SK-N-SH (cell line): ENCODE results near the gene SLC7A7. TPM values are rescaled to one million over a fixed set of nuclear protein-coding genes. Genes with fewer than 3 reads are reported as not detected.

Experiments
- CTCF ChIA-PET: fragments of 300-600, 350-600 bp; formaldehyde crosslinking; extraction: SDS; loops from one replicate; lab custom pipeline; 2021; lab: Yijun Ruan, JAX
- POLR2A ChIA-PET: fragments of 350-600 bp; sonication (Branson Sonifier 250); formaldehyde crosslinking; extraction: SDS; loops from one replicate; lab custom pipeline; 2020; ENCODE audit warnings: antibody characterized with exemption, inconsistent platforms; lab: Yijun Ruan, JAX
- DNase-seq: peaks from one replicate; pipeline ENCODE4 v3.0.0; 2012
- H2AFZ ChIP-seq: fragments of 200-600 bp; sonication (generic); 2 replicates; pipeline ENCODE4 v1.8.1; 2016; ENCODE audit warnings: antibody characterized with exemption, mild to moderate bottlenecking, low read depth
- H3F3A ChIP-seq: fragments of 200-600 bp; sonication (generic); replicated peaks from 2 replicates; pipeline ENCODE3; 2016; ENCODE audit warnings: antibody characterized with exemption, mild to moderate bottlenecking; ENCODE audit not compliant: insufficient read depth
- H3K27ac ChIP-seq, 2 experiments: fragments of 200-500 bp in 1 of 2; fragments of 200-600 bp in 1 of 2; sonication (Bioruptor generic) in 1 of 2; sonication (generic), shearing (Covaris generic) in 1 of 2; 2 replicates each; pipeline versions ENCODE4 v1.5.1 to v1.6.1; 2014 to 2016; ENCODE audit warnings: low read depth in 2 of 2, inconsistent platforms in 1 of 2, low read length in 1 of 2, mild to moderate bottlenecking in 1 of 2, mixed read lengths in 1 of 2
- H3K27me3 ChIP-seq: fragments of 200-600 bp; sonication (generic), shearing (Covaris generic); 2 replicates; pipeline ENCODE4 v1.6.1; 2016; ENCODE audit warnings: mixed run types; ENCODE audit not compliant: insufficient read depth
- H3K36me3 ChIP-seq, 2 experiments: fragments of 200-500 bp in 1 of 2; fragments of 200-600 bp in 1 of 2; sonication (Bioruptor generic) in 1 of 2; sonication (generic) in 1 of 2; replicated peaks in 1 of 2; 2 replicates each; pipeline versions ENCODE3 to v1.5.1; 2014 to 2016; ENCODE audit warnings: low read length in 1 of 2, mild to moderate bottlenecking in 1 of 2; ENCODE audit not compliant: insufficient read depth in 2 of 2, control insufficient read depth in 1 of 2
- H3K4me1 ChIP-seq, 2 experiments: fragments of 200-500 bp in 1 of 2; fragments of 200-600 bp in 1 of 2; sonication (Bioruptor generic) in 1 of 2; sonication (generic), shearing (Covaris generic) in 1 of 2; 2 replicates each; pipeline versions ENCODE4 v1.5.1 to v1.6.1; 2014 to 2016; ENCODE audit warnings: low read depth in 1 of 2, low read length in 1 of 2, mixed run types in 1 of 2; ENCODE audit not compliant: insufficient read depth in 2 of 2, control insufficient read depth in 1 of 2
- H3K4me2 ChIP-seq: fragments of 200-600 bp; sonication (generic), shearing (Covaris generic); 2 replicates; pipeline ENCODE4 v1.6.1; 2017; ENCODE audit warnings: mixed run types
- H3K4me3 ChIP-seq, 2 experiments: fragments of 200-500 bp in 1 of 2; fragments of 200-600 bp in 1 of 2; sonication (Bioruptor generic) in 1 of 2; sonication (generic), shearing (Covaris generic) in 1 of 2; 2 replicates each; pipeline versions ENCODE4 v1.5.1 to v1.8.1; 2014 to 2016; ENCODE audit warnings: low read depth in 2 of 2, inconsistent platforms in 1 of 2, low read length in 1 of 2, mild to moderate bottlenecking in 1 of 2, mixed read lengths in 1 of 2, moderate library complexity in 1 of 2
- H3K79me2 ChIP-seq: fragments of 200-600 bp; sonication (generic); 2 replicates; pipeline ENCODE4 v1.8.1; 2017; ENCODE audit warnings: mild to moderate bottlenecking; ENCODE audit not compliant: insufficient read depth
- H3K9ac ChIP-seq: fragments of 200-600 bp; sonication (generic); 2 replicates; pipeline ENCODE4 v1.6.1; 2017; ENCODE audit warnings: mixed run types
- H3K9me2 ChIP-seq: fragments of 200-600 bp; sonication (generic); 2 replicates; pipeline ENCODE4 v1.6.1; 2017; ENCODE audit warnings: mixed run types
- H3K9me3 ChIP-seq: fragments of 200-600 bp; sonication (generic); 2 replicates; pipeline ENCODE4 v1.6.1; 2017; ENCODE audit warnings: mixed run types, mild to moderate bottlenecking, moderate library complexity
- H4K20me1 ChIP-seq: fragments of 200-600 bp; sonication (generic); 2 replicates; pipeline ENCODE4 v1.6.1; 2017; ENCODE audit warnings: mild to moderate bottlenecking, mixed run types; ENCODE audit not compliant: insufficient read depth
- ELF1 ChIP-seq: IDR thresholded peaks from 2 replicates; pipeline ENCODE4 v1.4.0; 2012
- FOXM1 ChIP-seq: IDR thresholded peaks from 2 replicates; pipeline ENCODE4 v1.4.0; 2012; ENCODE audit warnings: low read depth, mild to moderate bottlenecking
- GABPA ChIP-seq: IDR thresholded peaks from 2 replicates; pipeline ENCODE4 v1.4.0; 2012; ENCODE audit warnings: low read depth, mild to moderate bottlenecking
- GATA2 ChIP-seq: sonication (generic); formaldehyde crosslinking; IDR thresholded peaks from 2 replicates; pipeline ENCODE4 v1.5.0; 2020; ENCODE audit warnings: mild to moderate bottlenecking, missing genetic modification reagents
- MEF2A ChIP-seq: IDR thresholded peaks from 2 replicates; pipeline ENCODE4 v1.4.0; 2012; ENCODE audit warnings: low read depth, borderline replicate concordance
- MXI1 ChIP-seq: IDR thresholded peaks from 2 replicates; pipeline ENCODE4 v1.6.1; 2012; ENCODE audit warnings: mild to moderate bottlenecking, low read depth, low read length, improper control_type of control experiment
- PBX3 ChIP-seq: IDR thresholded peaks from 2 replicates; pipeline ENCODE4; 2012
- RAD21 ChIP-seq: IDR thresholded peaks from 2 replicates; pipeline ENCODE4 v1.6.1; 2012; ENCODE audit warnings: mild to moderate bottlenecking, low read length
- REST ChIP-seq: IDR thresholded peaks from 2 replicates; pipeline ENCODE4 v1.6.1; 2012; ENCODE audit warnings: mild to moderate bottlenecking, low read depth, low read length, moderate library complexity
- SIN3A ChIP-seq: IDR thresholded peaks from 2 replicates; pipeline ENCODE4 v1.6.1; 2012; ENCODE audit warnings: low read depth, mild to moderate bottlenecking, low read length, moderate library complexity, borderline replicate concordance
- TCF12 ChIP-seq: IDR thresholded peaks from 2 replicates; pipeline ENCODE4 v1.4.0; 2012
- USF1 ChIP-seq: IDR thresholded peaks from 2 replicates; pipeline ENCODE4 v1.4.0; 2012; ENCODE audit warnings: low read depth, borderline replicate concordance
- USF2 ChIP-seq: fragments of 150-350 bp; IDR thresholded peaks from 2 replicates; pipeline ENCODE4 v1.6.1; 2017; ENCODE audit warnings: antibody characterized with exemption, low read length, low read depth, borderline replicate concordance
- WGBS: methylation state at CpG from one replicate; pipeline ENCODE4 v1.1.6; 2017; ENCODE audit warnings: low lambda C conversion rate; 5-methylcytosine and 5-hydroxymethylcytosine counted together
- polyA plus RNA-seq, 3 experiments: library from polyadenylated mRNA; depleted of rRNA; stranded (reverse); fragments of >200 nt; gene quantifications; 2 replicates each; pipeline ENCODE4 v1.2.3, GENCODE V29; 2012

Gene SLC7A7
- polyA plus RNA-seq, 1 of the 3 experiments (the other 2 are of a cell fraction): 0.30 TPM

GRCh38 chr14:22768947-22769346 lies 46.3 kb downstream of the SLC7A7 start:
- Histone ChIP-seq H3K36me3 (peaks cover 42 to 50% of the 10 kb centered on the region in 2 experiments), H4K20me1 (no peaks in the 10 kb centered on the region)
- 89% methylated on average over 4 of the region's 4 CpGs for WGBS

GRCh38 chr14:22767323-22767589 lies 48.0 kb downstream of the SLC7A7 start:
- Histone ChIP-seq H3K9me2 (no peaks in the 10 kb centered on the region), H3K9ac (peak overlapping the region; percentile 74), H4K20me1 (no peaks in the 10 kb centered on the region), H3K9me3 (no peaks in the 10 kb centered on the region), H3K27me3 (no peaks in the 10 kb centered on the region), H3K36me3 (peaks cover 35 to 38% of the 10 kb centered on the region in 2 experiments), H3F3A (no peaks in the 10 kb centered on the region), H3K79me2 (peaks cover 28% of the 10 kb centered on the region), H3K4me1 (peaks cover 6 to 10% of the 10 kb centered on the region in 2 experiments; a peak in 2 of 4 replicates), H3K4me3 (peak overlapping the region; percentile 85 to 93), H3K27ac (peak overlapping the region; percentile 53 to 70; a peak in 3 of 4 replicates), H3K4me2 (peak overlapping the region; percentile 81), H2AFZ (peak overlapping the region; percentile 96; the same call in 1 of the 2 replicates)
- POLR2A ChIA-PET: interaction anchor here (1.0 to 1.5 kb wide), 4 partner anchors 81 to 104 kb away, joined by 3 to 6 read pairs (median 4); partner anchors contain the start of gene LRP10
- no peak for DNase-seq
- no peak for TF ChIP-seq MEF2A
- TF ChIP-seq FOXM1: no peak
- no peak for TF ChIP-seq PBX3
- TF ChIP-seq REST: no peak
- TF ChIP-seq ELF1: no peak
- TF ChIP-seq GABPA: no peak
- TF ChIP-seq GATA2 (CRISPR knock-in tag): no peak
- TF ChIP-seq USF2: no peak
- no peak for TF ChIP-seq SIN3A
- TF ChIP-seq MXI1: no peak
- no peak for TF ChIP-seq TCF12
- no peak for TF ChIP-seq USF1
- TF ChIP-seq RAD21: no peak
- 2% methylated on average over 6 of the region's 6 CpGs for WGBS
- CTCF ChIA-PET: interaction anchor here (1.1 to 3.2 kb wide), 6 partner anchors 18 to 211 kb away, joined by 3 to 16 read pairs (median 6); no protein-coding TSS in a partner anchor

More at GRCh38 chr14:22768947-22769346, 46.3 kb downstream of the SLC7A7 start:
- H3K79me2 ChIP-seq: peaks cover 28% of the 10 kb centered on the region
- no peak overlapping the region for H3K4me3 ChIP-seq
- DNase-seq: no peak
- H3K27me3 ChIP-seq: no peaks in the 10 kb centered on the region
- H3F3A ChIP-seq: no peaks in the 10 kb centered on the region
- peaks cover 6 to 10% of the 10 kb centered on the region in 2 experiments; a peak in 2 of 4 replicates for H3K4me1 ChIP-seq
- ChIA-PET CTCF (no interaction called here), POLR2A (no interaction called here)
- no peaks in the 10 kb centered on the region for H3K9me2 ChIP-seq
- TF ChIP-seq SIN3A (no peak), MEF2A (no peak)
- H3K9ac ChIP-seq: no peak overlapping the region
- H2AFZ ChIP-seq: no peak overlapping the region
- H3K4me2 ChIP-seq: no peak overlapping the region
- H3K27ac ChIP-seq: no peak overlapping the region
- H3K9me3 ChIP-seq: no peaks in the 10 kb centered on the region
